GM10266 (cell line): ENCODE data around the gene CELF4.

Experiments used
- DNase-seq: peaks from one replicate; pipeline ENCODE4 v3.0.0; 2012; ENCODE audit errors: extremely low spot score
- CTCF ChIP-seq: IDR thresholded peaks from 2 replicates; pipeline ENCODE4 v1.5.1; 2012; ENCODE audit warnings: mild to moderate bottlenecking, low read depth; ENCODE audit not compliant: control insufficient read depth, insufficient read depth; ENCODE audit errors: missing control alignments

CELF4 gene

GRCh38 chr18:37598966-37599896 lies 33.6 kb upstream of the CELF4 start:
- no peak for DNase-seq
- no peak for TF ChIP-seq CTCF

- TF ChIP-seq CTCF: no peak
- no peak for DNase-seq
Observed at GRCh38 chr18:37598396-37598795, 32.8 kb upstream of the CELF4 start.

- no peak for DNase-seq
- TF ChIP-seq CTCF: no peak
Observed at GRCh38 chr18:37590346-37590745, 24.7 kb upstream of the CELF4 start.

- no peak for DNase-seq
- no peak for TF ChIP-seq CTCF
Observed at GRCh38 chr18:37588289-37588688, 22.7 kb upstream of the CELF4 start.

GRCh38 chr18:37586656-37587225 lies 21.1 kb upstream of the CELF4 start:
- no peak for DNase-seq
- TF ChIP-seq CTCF: no peak

- TF ChIP-seq CTCF: no peak
- no peak for DNase-seq
Observed at GRCh38 chr18:37584952-37585695, 19.5 kb upstream of the CELF4 start.
